Heart right ventricle (tissue), 16 donors: ENCODE data around the gene CSF3R. TPM values are rescaled to one million over a fixed set of nuclear protein-coding genes. Genes with fewer than 3 reads are reported as not detected.
"Not testable (repeated sequence)": the region's sequence is repeated elsewhere in the genome, so short reads cannot be mapped to it uniquely, and the experiment has no call there.

Experiments used
- ATAC-seq, 8 donors: fragments of 200-7000 bp; cut with Tn5 transposase; one replicate each; pipeline ENCODE4 v1.9.1; 2020; ENCODE audit warnings: mild to moderate bottlenecking in 8 of 8, moderate library complexity in 8 of 8, moderate number of reproducible peaks in 1 of 8
- DNase-seq, 2 donors: peaks; one replicate each; pipeline ENCODE4 v3.0.0-alpha.2; 2020
- H3K27ac ChIP-seq, 10 donors: fragments of 200-600 bp; sonication (generic) in 2 of 10; one replicate each; pipeline versions ENCODE4 v1.5.0 to v1.8.0; 2020 to 2022; ENCODE audit warnings: mild to moderate bottlenecking in 3 of 10
- H3K27me3 ChIP-seq, 7 donors: fragments of 200-600 bp; one replicate each; pipeline ENCODE4 v1.8.0; 2021 to 2022; ENCODE audit warnings: mild to moderate bottlenecking in 2 of 7
- H3K36me3 ChIP-seq, 9 donors: fragments of 200-600 bp; sonication (generic) in 1 of 9; one replicate each; pipeline versions ENCODE4 v1.5.0 to v1.8.0; 2020 to 2022; ENCODE audit warnings: mild to moderate bottlenecking in 2 of 9
- H3K4me1 ChIP-seq, 9 donors: fragments of 200-600 bp; sonication (generic) in 1 of 9; one replicate each; pipeline versions ENCODE4 v1.5.0 to v1.8.0; 2020 to 2022; ENCODE audit warnings: mild to moderate bottlenecking in 4 of 9
- H3K4me3 ChIP-seq, 10 donors: fragments of 200-600 bp; sonication (generic) in 2 of 10; one replicate each; pipeline versions ENCODE4 v1.5.0 to v1.8.0; 2020 to 2022; ENCODE audit warnings: mild to moderate bottlenecking in 7 of 10, moderate library complexity in 2 of 10
- H3K9me3 ChIP-seq, 11 donors: fragments of 200-600 bp in 10 of 11; sonication (generic) in 2 of 11; one replicate each; pipeline versions ENCODE4 v1.5.0 to v1.8.0; 2013 to 2022; ENCODE audit warnings: mild to moderate bottlenecking in 2 of 11, control low read depth in 1 of 11, moderate library complexity in 1 of 11
- WGBS, 2 donors: extraction: QIAGEN DNeasy Blood & Tissue Kit; methylation state at CpG; one replicate each; pipeline ENCODE4 v1.1.7; 2013; ENCODE audit warnings: inconsistent platforms in 1 of 2; 5-methylcytosine and 5-hydroxymethylcytosine counted together
- intact Hi-C, 10 donors: fragments of 100-400 bp; cut with DNase I; formaldehyde crosslinking; loops; one replicate each; pipeline versions ENCODE4 v1.11.1 to v1.14.2; 2022
- polyA plus RNA-seq, 2 donors: library from polyadenylated mRNA; stranded (reverse); fragments of 200-250 nt; gene quantifications; one replicate each; pipeline ENCODE4 v1.2.3, GENCODE V29; 2013
- total RNA-seq, 10 donors: library from RNA; stranded (reverse); fragmentation: NEBNext Ultra II Directional in 3 of 10; extraction: Animal tissue kit (Norgen Biotek cat#: 25700) in 3 of 10; gene quantifications; one replicate each; pipeline versions ENCODE4 v1.2.1 to v1.2.4, GENCODE V29; 2021 to 2023
- TF ChIP-seq, protein P1 (sequence below), 9 donors: fragments of 200-600 bp; sonication (generic) in 2 of 9; IDR thresholded peaks; one replicate each; pipeline versions ENCODE4 v1.5.0 to v1.8.0; 2021 to 2022; ENCODE audit warnings: antibody characterized with exemption in 9 of 9, mild to moderate bottlenecking in 5 of 9, moderate library complexity in 1 of 9
- donor health status: Arrhythmogenic right ventricular cardiomyopathy.
- donor health status: ischemic (EF 13 %, LVEDD 7.1; RV severe dilation, severe dysfunction).
- donor health status: healthy with polysubstance abuse.
- donor health status: DM: no; HTN: yes; CAD: no.
- donor health status: DM: no; HTN: no; CAD: no.
- donor health status: ischemic (EF 25% LVEDD 6.9; RV normal size, moderate dysfunction).
- donor health status: ischemic (EF 25% LVEDD 5.7; RV mildly dilated, moderate dysfunction).
- donor health status: healthy.
- donor health status: DM: yes; HTN: yes; CAD: no.
- donor health status: Ischemic cardiomyopathy.
- donor health status: ischemic (EF 35%, LVEDD 5.7; RV mildly dilated, moderate dysfunction).
- donor health status: nonischemic (EF 11% LVEDD 7.7; RV severe dilation, severe dysfunction).
- donor health status: DM: yes; HTN: yes; CAD: no.
- donor health status: PGD.
- donor health status: ischemic (EF 29% LVEDD 5.4; RV normal size, mild dysfunction).
- donor health status: nonischemic (EF 23%, LVEDD 6.1; RV moderate dilation, normal function).

CSF3R gene
- total and polyA plus RNA-seq, 12 donors: 1.8 to 13.9 (median 4.2) TPM

DNA sequence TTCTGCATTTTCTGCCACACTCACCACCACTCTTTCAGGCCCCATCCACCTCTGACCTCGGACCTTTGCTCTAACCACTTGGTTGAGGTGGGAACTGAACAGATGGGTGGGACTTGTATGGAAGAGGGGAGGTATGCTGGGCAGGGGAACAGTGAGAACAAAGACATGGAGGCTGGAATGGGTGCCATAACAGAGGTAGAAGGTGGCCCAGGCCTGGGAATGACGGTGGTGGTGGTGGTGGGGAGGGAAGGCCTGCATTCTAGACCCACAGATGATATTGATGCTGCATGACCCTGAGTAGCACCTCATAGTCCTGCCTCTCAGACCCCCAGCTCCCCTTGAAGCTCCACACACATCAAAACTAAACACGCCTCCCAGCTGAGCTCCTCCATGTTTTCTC lies 5.2 kb upstream of the CSF3R start:
- no peak overlapping the region for H3K4me3 ChIP-seq
- ATAC-seq (peak in 1 of 8 donors; percentile 30), DNase-seq (no peak)
- peaks cover 0 to 31% (median 0%) of the 10 kb centered on the region in 9 donors for H3K4me1 ChIP-seq
- H3K9me3 ChIP-seq: no peaks in the 10 kb centered on the region
- H3K36me3 ChIP-seq: no peaks in the 10 kb centered on the region
- TF ChIP-seq, protein P1, sequence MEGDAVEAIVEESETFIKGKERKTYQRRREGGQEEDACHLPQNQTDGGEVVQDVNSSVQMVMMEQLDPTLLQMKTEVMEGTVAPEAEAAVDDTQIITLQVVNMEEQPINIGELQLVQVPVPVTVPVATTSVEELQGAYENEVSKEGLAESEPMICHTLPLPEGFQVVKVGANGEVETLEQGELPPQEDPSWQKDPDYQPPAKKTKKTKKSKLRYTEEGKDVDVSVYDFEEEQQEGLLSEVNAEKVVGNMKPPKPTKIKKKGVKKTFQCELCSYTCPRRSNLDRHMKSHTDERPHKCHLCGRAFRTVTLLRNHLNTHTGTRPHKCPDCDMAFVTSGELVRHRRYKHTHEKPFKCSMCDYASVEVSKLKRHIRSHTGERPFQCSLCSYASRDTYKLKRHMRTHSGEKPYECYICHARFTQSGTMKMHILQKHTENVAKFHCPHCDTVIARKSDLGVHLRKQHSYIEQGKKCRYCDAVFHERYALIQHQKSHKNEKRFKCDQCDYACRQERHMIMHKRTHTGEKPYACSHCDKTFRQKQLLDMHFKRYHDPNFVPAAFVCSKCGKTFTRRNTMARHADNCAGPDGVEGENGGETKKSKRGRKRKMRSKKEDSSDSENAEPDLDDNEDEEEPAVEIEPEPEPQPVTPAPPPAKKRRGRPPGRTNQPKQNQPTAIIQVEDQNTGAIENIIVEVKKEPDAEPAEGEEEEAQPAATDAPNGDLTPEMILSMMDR (IDR thresholded peaks at IDR 0.05): no peak
- H3K27me3 ChIP-seq: peaks cover 0 to 10% (median 5%) of the 10 kb centered on the region in 7 donors
- intact Hi-C loops: no loop called here
- H3K27ac ChIP-seq: peak overlapping the region in 1 of 10 donors; percentile 86
- WGBS, 2 donors: 80 to 89% methylated on average over 3 of the region's 3 CpGs

DNA sequence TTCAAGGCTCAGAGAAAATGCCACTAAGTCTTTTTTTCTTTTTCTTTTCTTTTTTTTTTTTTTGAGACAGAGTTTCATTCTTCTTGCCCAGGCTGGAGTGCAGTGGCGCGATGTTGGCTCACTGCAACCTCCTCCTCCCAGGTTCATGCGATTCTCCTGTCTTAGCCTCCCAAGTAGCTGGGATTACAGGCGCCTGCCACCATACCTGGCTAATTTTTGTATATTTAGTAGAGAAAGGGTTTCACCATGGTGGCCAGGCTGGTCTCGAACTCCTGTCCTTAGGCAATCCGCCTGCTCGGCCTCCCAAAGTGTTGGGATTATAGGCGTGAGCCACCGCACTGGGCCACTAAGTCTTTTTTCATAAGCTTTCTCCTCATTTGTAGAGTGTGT lies 4.6 kb upstream of the CSF3R start:
- H3K9me3 ChIP-seq, H3K4me3 ChIP-seq, H3K36me3 ChIP-seq, H3K27me3 ChIP-seq, ATAC-seq, DNase-seq, intact Hi-C loops: not testable (repeated sequence)
- 90 to 93% methylated on average over 9 of the region's 9 CpGs for WGBS, 2 donors
- Histone ChIP-seq H3K27ac (peak overlapping the region in 1 of 10 donors; percentile 86), H3K4me1 (peaks cover 0 to 33% (median 0%) of the 10 kb centered on the region in 9 donors)

DNA sequence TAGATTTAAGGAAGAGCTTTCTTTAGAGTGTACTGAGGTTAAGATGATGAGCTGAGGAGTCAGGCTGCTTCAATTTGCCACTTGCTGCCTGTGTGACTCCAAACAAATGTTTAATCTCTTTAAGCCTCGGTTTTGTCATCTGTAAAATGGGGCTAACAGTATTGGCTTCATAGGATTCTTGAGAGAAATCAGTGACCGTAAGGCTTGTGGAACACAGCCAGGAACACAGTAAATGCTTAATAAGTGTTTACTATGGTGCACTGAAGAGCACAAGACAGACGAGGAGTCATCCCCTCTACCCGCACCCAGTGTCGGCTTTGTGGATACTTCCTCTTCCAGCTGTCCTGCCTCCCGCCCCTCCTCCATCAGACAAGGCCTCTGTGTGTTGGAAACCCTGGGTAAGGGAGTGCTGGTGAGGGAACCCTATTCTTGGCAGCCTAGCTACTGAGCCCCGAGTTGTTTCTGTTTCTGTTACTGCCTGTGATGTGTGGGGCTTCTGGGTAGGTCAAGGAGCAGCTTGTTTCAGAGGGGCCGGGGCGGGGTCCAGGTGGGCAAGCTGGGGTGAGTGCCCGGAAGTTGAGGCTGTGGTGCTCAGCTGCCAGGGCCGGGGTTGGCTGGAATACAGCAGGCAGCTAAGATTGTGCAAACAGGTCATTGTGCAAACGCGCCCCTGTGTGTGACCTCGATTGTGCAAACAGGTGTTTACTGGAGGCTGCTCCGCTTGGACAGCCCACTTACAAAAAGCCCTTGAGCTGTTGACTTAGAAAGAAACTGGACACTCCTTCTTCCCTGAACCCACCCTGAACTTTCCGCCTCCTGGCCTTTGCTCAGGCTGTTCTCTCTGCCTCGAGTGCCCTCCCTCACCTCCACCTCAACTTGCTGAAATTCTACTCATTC lies 4.0 kb upstream of the CSF3R start:
- ATAC-seq: peak; percentile 54 to 79 (median 64)
- H3K4me3 ChIP-seq: no peak overlapping the region
- no peaks in the 10 kb centered on the region for H3K36me3 ChIP-seq
- TF ChIP-seq, protein P1 (IDR thresholded peaks at IDR 0.05): no peak
- H3K27me3 ChIP-seq: peaks cover 0 to 8% (median 0%) of the 10 kb centered on the region in 7 donors
- intact Hi-C loops: no loop called here
- WGBS, 2 donors: 73 to 81% methylated on average over 17 of the region's 17 CpGs
- no peaks in the 10 kb centered on the region for H3K9me3 ChIP-seq
- H3K27ac ChIP-seq: peak overlapping the region in 3 of 10 donors; percentile 21 to 86 (median 35)
- peak; percentile 37 to 38 for DNase-seq
- H3K4me1 ChIP-seq: peaks cover 0 to 35% (median 5%) of the 10 kb centered on the region in 9 donors

DNA sequence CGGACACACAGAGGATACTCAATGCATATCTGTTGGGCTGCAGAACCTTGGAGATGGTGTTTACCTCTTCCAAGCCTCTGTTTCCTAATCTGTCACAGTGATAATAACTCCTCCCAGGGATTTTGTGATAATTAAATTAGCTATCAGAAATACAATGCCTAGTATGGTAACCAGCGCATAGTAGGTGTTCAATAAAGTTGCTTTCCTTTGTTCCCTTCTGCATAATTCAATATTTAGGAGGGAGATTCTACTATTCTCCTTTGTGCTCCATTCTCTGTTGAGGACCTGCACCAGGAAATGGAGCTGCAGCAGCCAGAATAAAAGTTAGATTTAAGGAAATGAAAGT lies 3.4 kb upstream of the CSF3R start:
- peak overlapping the region in 3 of 10 donors; percentile 21 to 86 (median 35) for H3K27ac ChIP-seq

More for the DNA sequence above, 3.4 kb upstream of the CSF3R start:
- Histone ChIP-seq H3K9me3 (no peaks in the 10 kb centered on the region), H3K4me3 (no peak overlapping the region), H3K4me1 (peaks cover 0 to 41% (median 7%) of the 10 kb centered on the region in 9 donors), H3K36me3 (no peaks in the 10 kb centered on the region), H3K27me3 (peaks cover 0 to 4% (median 0%) of the 10 kb centered on the region in 7 donors)
- WGBS, 2 donors: 86 to 91% methylated on average over 2 of the region's 2 CpGs
- DNase-seq (no peak), ATAC-seq (peak in 1 of 8 donors; percentile 50)
- intact Hi-C loops: no loop called here
- TF ChIP-seq, protein P1 (IDR thresholded peaks at IDR 0.05): no peak
